ENCODE measurements around the gene TPCN1.

TPCN1 gene

GRCh38 chr12:113241191-113242025 lies 20.1 kb downstream of the TPCN1 start:
- DNase-seq (ENCODE audit: low read depth, low spot score) = no peak

GRCh38 chr12:113242026-113242418 lies 20.8 kb downstream of the TPCN1 start:
- no peak for DNase-seq (ENCODE audit: low read depth, low spot score)

- DNase-seq (ENCODE audit: low read depth, low spot score) = no peak
These were observed 21.3 kb downstream of the TPCN1 start for GRCh38 chr12:113242560-113242959.

GRCh38 chr12:113244047-113244460 lies 22.8 kb downstream of the TPCN1 start:
- no peak for DNase-seq (ENCODE audit: low read depth, low spot score)

- no peak for DNase-seq (ENCODE audit: low read depth, low spot score)
These were observed 23.3 kb downstream of the TPCN1 start for GRCh38 chr12:113244478-113244958.

- DNase-seq (ENCODE audit: low read depth, low spot score) = no peak
These were observed 24.6 kb downstream of the TPCN1 start for GRCh38 chr12:113245695-113246477.

DNA sequence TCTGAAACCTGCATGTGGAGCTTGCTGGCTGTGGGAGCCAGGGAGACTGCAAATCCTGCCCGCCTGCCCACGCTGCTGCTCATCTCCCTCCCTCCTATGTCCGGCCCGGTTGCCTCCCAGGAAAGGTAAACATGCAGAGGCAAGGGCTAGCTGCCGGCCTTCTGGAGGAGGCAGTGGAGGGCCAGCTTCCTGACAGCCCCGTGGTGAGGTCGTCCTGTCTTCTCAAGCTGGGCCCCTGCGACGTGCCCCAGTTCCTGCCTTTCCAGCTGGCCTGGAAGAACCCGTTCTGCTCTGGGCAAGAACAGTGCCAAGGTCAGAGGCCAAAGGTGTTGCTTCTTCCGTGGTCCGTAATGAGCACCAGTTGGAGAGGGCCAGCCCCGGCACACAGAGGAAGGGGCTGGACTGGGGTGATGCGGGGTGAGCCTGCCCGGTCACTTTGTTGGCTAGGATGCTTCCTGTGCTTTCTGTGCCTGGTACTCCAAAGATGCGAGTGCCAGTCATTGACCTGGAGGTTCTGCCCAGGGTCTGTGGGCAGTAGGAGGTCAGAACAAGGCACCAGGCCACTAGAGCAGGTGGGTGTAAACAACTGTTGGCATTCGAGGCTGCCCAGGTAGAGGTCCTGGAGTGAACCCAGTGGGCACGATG lies 25.3 kb downstream of the TPCN1 start:
- DNase-seq (ENCODE audit: low read depth, low spot score) = no peak

DNA sequence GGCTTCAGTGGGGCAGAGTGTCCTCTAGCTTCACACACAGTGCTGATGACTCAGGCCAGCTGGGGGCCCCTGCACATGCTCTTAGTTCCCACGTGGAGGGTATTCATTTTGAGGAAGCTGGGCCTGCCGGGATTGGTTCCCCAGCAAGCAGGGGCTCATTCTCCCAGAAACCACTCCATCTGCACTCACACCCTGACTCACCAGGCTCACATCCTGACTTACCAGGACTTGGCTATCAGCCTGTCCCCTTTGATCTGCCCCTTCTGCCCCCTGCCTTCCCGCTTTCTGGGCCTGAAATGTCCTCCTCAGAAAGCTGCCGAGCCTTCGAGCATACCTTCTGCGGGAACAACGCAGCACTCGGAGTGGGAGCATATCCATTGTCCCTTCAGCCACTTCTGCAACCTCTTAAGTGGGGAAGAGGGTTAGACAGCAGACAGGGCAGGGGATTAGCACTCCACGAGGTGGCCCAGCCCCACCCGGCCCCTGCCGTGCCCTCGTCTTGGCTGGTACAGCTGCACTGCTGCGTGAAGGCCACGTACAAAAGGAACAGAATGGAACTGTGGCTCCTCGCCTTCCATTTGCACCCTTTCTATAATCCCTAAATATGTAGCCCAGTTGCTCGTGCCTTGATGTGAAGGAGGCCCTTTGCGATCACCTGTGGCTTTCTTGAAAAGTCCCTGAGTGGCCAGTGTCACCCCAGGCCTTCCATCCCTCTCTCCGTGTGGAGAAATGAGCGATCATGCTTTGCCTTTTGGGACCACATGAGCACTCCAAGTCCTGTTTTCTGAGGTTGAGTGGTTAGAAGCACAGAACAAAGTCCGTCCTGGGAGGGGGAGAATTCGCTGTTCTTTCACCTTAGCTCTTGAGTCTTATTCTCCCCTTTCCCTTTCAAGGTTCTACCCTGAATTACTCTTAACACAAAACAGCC lies 26.1 kb downstream of the TPCN1 start:
- no peak for DNase-seq (ENCODE audit: low read depth, low spot score)

- DNase-seq (ENCODE audit: low read depth, low spot score) = no peak
These were observed 27.0 kb downstream of the TPCN1 start for GRCh38 chr12:113248051-113248825.

- no peak for DNase-seq (ENCODE audit: low read depth, low spot score)
These were observed 27.7 kb downstream of the TPCN1 start for GRCh38 chr12:113248842-113249435.

GRCh38 chr12:113249546-113249945 lies 28.3 kb downstream of the TPCN1 start:
- DNase-seq (ENCODE audit: low read depth, low spot score) = no peak

- DNase-seq (ENCODE audit: low read depth, low spot score) = no peak
These were observed 28.8 kb downstream of the TPCN1 start for GRCh38 chr12:113250045-113250444.

DNA sequence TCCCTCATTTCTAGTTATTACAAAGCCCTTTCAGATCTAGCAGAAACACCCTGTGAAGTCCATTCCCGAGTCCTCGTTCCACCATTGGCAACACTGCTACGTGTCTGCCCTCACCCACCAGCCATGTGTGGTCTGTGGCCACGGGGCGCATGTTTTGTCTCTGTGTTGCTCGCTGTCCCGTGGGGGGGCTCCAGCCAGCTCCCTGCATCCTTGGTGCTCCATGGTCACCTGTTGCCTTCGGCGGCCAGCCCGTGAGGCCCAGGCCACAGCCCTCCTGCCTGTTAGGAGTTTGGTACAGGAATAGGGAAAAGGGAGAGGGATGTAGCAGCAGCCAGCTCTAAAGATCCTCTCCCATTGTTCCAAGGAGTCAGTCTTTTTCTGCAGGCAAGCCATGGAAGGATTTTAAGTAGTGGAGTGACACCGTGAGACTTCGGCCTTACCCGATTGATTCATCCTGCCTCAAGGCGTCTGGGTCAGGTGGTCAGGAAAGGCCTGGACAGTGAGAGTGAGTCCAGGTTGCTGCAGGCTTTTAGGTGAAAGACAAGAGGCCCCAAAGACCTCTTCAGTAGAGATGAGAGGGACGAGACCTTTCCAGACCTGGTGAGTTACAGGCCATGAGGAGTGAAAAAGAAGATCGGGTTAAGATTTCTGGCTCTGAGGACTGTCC lies 30.3 kb downstream of the TPCN1 start:
- no peak for DNase-seq (ENCODE audit: low read depth, low spot score)

- no peak for DNase-seq (ENCODE audit: low read depth, low spot score)
These were observed 31.2 kb downstream of the TPCN1 start for GRCh38 chr12:113252494-113252893.

DNA sequence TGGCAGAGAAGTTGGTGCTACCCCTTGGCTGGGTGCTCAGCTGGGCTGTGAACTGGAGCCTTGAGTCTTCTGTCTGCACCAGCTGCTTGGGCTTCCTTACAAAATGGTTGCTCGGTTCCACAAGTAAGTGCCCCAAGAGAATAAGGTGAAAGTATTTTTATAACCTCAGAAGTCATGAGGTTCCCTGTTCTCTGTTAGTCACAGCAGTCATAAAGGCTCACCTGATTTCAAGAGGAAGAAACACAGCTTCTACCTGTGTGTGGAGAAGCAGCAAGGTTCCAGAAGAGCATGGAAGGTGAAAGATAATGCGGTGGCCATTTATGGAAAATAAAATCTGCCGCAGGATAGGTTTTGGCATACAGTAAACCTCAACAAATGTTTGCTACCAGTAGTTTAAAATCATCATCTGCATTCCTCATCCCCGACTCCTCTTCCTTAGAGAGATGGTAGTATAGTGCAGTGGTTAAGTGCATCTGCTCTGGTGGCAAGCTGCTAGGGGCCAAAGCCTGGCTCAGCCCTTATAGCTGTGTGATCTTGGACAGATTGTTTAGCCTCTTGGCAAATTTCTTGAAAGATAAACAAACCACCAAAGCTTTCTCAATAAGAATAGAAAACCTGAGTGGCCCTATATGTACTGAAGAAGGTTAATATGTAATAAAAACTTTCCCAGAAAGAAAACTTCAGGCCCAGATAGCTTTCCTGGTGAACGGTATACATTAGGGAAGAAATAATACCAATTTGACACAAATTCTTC lies 32.4 kb downstream of the TPCN1 start:
- no peak for DNase-seq (ENCODE audit: low read depth, low spot score)

GRCh38 chr12:113254298-113254697 lies 33.0 kb downstream of the TPCN1 start:
- DNase-seq (ENCODE audit: low read depth, low spot score) = no peak

DNA sequence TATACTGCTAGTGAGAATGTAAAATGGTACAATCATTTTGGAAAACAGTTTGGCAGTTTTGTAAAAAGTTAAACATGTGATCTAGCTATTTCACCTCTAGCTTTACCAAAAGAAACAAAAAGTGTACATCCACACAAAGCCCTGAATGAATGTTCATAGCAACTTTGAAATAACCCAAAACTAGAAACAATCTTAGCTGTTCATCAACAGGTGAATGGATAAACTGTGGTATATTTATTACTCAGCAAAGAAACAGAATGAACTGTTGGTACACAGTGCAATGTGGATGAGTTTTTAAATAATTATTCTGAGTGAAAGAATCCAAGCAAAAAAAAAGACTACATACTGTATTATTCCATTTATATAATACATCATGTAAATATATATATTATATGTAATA lies 36.3 kb downstream of the TPCN1 start:
- no peak for DNase-seq (ENCODE audit: low read depth, low spot score)

DNA sequence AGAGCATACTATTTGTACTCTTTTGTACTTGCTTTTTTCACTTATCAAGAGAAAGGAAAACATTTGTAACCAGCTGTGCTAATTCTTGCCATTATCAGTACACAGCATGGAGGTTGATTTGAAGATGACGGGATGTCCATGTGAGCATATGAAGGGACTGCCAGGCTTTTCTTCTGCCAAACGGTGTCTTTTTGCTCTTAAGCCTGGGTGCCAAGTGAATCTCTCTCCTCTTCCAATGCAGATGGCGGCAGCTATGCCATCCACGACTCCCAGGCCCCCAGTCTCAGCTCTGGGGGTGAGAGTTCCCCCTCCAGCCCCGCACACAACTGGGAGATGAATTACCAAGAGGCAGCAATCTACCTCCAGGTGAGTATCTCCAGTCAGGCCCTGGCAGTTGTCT lies 38.9 kb downstream of the TPCN1 start:
- DNase-seq (ENCODE audit: low read depth, low spot score) = no peak
